NCI-H2196 treated with DMSO at 0.1 percent for 48 hours (cell line): ENCODE measurements around the gene IL25.
"Not testable (repeated sequence)": the region's sequence is repeated elsewhere in the genome, so short reads cannot be mapped to it uniquely, and the experiment has no call there.

Experiments used
- DNase-seq: peaks from one replicate; lab custom pipeline; 2025; ENCODE audit not compliant: unreplicated experiment; lab: John Stamatoyannopoulos, UW

The IL25 gene

DNA sequence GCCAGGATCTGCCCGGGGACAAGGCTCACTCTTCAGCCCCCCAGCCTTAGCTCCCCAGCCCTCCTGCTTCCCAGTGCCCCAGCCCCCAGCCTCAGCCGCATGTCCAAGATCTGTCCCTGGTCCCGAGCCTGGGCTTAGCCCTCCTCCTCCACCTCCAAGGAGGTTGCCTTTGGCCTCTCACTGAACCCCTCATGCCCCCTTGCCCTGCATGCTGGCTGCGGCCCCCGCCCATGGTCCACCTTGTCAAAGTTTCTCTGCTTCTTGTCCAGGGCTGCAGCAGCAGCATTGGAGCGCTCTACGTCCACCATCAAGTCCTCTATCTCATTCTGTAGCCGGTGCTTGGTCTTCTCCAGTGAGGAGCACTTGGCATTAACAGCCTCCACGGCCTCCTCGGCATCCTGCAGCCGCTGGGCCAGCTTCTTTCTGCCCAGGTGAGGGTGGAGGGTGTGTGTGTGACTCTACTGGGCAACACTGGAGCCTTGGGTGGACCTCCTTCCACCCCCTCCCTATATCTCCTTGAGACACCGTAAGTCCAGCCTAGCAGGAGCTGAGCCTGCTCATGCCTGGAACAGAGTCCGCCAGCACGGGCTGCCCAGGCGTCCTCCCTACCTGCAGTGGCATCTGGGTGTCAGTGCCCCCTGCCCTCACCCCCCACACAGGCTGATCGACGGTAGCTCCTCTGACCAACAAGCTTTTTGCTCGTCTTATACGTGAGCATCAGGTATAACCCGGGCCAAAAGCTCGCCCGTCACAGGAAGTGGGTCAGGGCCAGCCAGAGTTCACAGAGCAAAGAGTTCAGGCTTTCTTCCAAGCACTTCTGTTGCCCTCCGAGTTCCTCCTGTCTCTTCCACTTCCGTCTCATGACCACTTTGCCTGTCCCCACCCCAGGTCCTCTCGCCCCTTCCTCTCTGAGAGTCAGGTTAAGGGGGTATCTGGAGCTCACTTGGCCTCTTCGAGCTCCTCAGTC, 15.6 kb downstream of the IL25 start:
- DNase-seq, result no peak

GRCh38 chr14:23388996-23389395, 16.4 kb downstream of the IL25 start:
- no peak for DNase-seq

DNA sequence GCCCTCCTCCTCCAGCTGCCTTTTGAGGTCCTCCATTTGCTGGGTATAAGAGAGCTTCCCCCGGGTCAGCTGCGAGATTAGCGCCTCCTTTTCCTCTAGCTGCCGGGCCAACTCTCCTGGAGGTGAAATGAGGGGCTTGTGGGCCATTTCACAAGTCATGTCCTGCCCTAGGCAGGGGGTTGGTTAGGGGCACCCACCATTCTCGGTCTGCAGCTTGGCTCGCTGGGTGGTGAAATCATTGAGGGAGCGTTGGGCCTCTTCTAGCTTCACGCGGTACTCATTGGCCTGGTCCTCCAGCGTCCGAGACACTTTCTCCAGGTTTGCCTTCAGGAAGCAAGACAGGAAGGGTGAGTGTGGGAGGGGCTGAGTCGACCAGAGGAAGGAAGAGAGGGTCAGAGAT, 16.8 kb downstream of the IL25 start:
- no peak for DNase-seq

DNA sequence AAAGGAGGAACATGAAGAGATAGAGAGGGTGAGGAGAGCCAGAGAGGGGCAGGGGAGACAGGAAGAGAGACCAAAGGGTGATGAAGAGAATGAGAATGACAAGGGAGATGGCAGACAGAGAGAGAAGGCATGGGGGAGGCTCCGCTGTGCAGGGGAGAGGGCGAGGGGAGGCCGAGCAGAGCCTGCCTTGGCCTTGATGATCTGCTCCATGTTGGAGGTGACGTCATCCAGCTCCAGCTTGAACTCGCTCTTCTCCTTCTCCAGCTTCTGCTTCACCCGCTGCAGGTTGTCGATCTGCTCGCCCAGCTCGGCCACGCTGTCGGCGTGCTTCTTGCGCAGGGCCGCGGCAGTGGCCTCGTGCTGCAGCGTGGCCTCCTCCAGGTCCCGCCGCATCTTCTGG, 17.3 kb downstream of the IL25 start:
- not testable (repeated sequence) for DNase-seq

- DNase-seq, result no peak
These were observed 20.0 kb downstream of the IL25 start for GRCh38 chr14:23392613-23393012.

GRCh38 chr14:23396126-23396525, 23.5 kb downstream of the IL25 start:
- no peak for DNase-seq

DNA sequence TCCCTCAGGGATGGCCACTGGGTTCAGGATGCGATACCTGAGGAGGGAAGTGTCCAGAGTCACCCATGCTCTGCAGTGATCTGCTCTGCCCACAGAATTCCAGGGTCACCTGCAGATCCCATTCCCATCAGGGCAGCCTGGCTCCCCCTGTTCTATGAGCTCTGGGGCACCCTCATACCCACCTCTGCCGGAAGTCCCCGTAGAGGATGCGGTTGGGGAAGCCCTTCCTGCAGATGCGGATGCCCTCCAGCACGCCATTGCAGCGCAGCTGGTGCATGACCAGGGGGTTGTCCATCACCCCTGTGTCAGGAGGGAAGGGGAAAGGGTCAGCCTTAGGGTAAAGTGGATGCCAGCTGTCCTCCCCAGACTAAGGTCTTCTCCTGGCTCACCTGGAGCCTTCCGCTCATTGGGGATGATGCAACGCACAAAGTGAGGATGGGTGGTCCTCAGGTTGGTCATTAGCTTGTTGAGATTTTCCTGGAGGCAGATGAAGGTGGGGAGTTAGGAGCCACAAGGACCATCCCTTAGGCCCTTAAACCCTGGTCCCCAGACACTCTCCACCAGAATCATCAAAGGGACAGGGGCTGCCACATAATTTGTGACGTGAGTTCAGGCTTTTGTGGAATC, 24.3 kb downstream of the IL25 start:
- no peak for DNase-seq

DNA sequence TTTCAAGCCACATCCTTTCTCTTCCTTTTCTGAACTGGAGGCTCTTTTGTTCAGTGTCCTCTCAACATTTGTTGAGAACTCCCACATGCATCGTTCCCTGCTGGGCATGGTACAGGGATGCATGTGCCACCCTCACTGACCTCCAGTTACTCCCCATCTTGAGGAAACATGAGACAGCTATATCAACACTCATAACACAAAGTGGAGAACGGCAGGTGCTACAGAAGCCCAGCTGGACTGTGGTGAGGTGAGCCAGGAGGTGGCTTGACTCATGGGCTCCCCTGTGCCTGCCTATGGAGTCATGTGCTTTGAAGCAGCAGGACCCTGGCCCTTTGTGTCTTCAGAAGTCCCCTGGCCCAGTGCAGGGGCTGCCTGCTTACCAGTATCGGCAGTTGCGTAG, 25.7 kb downstream of the IL25 start:
- DNase-seq, result peak; percentile 92

DNA sequence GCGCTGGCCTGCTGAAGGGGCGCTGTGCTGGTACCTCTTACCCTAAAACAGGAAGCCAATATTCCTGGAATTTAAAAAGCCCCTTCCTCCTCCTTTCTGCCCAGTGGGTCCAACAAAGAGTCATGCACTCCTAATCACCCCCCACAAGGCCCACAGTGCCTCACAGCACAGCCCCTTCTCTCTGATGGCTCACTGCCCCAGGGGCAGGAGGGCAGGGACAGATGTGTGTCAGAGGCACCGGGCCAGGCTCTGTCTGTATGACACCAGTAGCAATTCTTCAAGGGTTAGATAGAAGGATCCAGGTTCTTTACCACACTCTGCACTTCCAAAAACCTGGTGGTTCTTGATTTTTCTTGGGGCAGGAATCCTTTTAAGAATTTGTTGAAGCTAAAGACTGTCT, 26.5 kb downstream of the IL25 start:
- DNase-seq, result no peak

DNA sequence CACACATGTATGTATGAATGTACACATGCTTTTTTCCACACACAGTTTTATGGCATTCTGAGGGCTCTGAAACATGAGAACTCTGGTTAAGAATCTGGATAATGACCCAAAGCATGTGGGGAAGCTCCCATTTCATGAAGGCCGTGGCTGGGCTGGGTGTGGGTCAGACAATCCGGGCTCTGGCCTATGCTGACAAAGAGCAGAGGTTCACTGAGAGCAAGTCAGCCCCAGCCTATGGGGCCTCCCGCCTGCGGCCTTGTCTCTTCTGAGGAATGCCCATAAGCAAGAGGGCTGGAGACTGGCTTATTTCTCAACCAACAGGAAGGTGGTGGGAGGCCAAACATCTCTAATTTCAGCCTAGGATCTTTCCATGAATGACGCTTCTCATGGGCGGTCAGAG, 27.0 kb downstream of the IL25 start:
- no peak for DNase-seq

DNA sequence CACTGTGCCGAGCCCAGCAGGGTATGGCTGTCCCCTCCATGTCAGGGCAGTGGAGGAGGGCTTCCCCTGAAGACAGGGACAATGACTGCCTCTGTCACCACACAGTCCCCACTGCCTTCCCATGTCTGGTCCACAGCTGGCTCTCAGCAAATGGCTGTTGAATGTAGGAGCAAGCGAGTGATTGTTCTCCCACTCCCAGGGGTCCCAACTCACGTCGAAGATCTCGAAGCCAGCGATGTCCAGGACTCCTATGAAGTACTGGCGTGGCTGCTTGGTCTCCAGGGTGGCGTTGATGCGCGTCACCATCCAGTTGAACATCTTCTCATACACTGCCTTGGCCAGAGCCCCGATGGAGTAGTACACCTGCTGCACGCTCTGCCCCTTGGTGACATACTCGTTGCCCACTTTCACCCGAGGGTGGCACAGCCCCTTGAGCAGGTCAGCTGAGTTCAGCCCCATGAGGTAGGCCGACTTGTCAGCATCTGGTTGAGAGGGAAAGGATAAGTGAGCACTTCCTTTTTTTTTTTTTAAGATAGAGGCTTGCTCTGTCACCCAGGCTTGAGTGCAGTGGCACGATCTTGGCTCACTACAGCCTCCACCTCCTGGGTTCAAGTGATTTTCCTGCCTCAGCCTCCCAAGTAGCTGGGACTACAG, 28.0 kb downstream of the IL25 start:
- DNase-seq, result not testable (repeated sequence)

DNA sequence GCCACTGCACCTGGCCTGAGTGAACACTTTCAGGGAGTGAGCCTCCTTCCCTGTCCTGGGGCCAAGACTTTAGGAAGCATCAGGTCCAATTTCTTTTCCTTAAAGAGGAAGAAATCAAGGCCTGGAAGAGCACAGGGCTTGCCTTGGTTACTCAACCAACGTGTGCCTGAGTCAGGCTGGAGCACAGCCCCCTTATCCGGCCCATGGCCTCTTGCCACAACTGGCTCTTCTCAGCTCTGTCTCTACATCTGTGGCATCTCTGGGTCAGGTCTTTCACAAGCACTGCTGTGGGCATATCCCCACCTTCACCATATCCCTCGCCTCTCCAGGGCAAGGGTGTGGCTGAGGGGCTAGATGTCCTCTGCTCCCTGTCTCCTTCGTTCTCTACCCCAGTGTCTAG, 28.7 kb downstream of the IL25 start:
- DNase-seq, result no peak

DNA sequence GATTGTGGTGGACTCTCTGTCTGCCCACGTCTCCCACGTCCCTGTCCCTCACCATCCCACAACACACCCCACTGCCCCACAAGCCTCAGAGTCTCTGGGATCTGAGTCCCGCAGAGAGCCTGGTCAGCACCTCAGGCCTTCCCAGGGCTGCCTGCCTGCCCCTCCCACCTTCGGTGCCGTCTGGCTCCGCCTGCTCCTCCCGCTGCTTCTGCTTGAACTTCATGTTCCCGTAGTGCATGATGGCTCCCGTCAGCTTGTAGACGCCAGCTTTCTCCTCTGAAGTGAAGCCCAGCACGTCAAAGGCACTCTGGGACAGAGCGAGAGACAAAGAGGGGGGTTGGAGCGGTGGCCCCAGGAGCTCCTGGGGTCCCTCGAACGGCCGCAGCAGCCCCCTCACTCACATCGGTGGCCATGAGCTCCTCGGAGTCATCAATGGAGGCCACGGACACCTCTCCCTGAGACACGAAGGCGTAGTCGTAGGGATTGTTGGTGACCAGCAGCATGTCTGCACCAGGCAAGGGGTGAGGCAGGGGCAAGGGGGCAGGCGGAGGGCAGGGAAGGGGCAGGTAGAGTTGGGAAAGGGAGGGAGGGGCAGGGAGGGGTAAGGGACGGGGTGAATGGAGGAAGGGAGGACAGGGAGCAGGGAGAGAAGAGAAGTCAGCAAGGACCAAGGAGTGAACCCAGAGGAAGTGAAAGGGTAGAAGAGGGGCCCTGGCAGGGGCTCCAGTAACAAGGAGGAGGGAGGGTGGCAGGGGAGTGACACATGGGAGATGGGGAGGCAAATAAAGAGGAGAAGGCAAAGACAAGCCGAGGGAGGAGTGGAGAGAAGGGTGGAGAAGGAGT, 29.9 kb downstream of the IL25 start:
- no peak for DNase-seq

DNA sequence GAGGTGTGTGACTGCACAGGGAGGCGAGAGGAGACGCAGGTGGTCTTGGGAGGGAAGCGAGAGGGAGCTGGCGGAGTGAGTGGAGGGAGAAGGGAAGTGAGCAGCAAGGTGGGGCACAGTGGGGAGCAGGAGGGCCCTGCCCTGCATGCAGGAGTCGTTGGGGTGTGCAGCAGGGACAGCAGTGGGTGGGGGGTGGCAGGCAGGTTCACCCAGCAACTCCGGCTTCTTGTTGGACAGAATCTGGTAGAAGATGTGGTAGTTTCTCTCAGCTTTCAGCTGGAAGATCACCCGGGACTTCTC, 30.5 kb downstream of the IL25 start:
- no peak for DNase-seq

- no peak for DNase-seq
These were observed 31.3 kb downstream of the IL25 start for GRCh38 chr14:23403908-23404307.

GRCh38 chr14:23404331-23404900, 31.8 kb downstream of the IL25 start:
- DNase-seq, result no peak

DNA sequence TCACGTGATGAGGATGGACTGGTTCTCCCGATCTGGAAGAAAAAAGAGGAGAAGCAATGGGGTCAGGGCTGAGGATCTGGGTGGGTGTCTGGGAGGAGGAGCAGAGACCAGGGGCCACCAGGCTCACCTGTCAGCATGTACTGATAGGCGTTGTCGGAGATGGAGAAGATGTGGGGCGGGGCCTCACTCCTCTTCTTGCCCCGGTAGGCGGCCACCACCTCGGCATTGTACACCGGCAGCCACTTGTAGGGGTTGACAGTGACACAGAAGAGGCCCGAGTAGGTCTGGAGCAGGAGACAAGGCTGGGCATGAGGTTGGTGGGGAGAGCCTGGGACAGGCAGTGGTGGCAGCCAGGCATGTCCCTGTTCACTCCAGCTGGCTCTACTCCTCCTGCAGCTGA, 32.5 kb downstream of the IL25 start:
- DNase-seq, result no peak

DNA sequence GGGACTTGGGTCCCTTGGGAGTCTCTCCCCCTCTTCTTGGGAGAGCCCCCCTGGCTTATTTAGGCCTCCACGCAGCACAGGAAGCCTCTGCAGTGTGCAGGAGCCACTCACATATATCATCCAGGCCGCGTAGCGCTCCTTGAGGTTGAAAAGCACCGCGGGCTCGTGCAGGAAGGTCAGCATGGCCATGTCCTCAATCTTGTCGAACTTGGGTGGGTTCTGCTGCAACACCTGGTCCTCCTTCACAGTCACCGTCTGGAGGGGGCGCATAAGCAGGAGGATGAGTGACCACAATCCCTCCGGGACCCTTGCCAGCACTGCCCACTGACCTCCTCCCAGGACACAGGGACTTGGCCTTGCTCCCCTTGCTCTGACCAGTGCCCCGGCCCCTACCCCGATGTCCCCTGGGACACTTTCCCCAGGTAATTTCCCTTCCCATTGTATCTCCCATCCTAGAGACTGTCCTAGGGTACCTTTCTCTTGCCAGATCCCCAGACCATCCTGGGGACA, 33.0 kb downstream of the IL25 start:
- DNase-seq, result no peak

DNA sequence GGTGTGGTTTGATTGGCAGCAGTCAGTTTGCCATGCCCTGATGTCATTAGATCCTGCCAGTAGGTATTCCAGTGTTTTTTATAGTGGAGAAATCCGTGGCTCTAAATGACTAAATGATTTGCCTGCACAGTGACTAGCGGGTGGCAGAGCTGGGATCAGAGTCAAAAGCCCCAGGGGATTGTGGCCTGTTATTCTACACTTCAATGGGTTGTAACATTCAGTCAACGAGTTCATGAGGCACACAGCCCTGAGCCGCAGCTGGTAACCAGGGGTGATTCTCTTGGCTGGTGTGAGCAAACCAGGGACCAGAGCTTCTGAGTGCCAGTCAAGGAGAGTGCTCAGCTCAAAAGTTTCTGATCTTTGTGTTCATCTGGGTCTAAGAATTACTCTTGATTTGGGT, 33.6 kb downstream of the IL25 start:
- DNase-seq, result no peak

GRCh38 chr14:23406725-23407355, 34.2 kb downstream of the IL25 start:
- DNase-seq, result no peak
